H1 (cell line): Measurements from ENCODE around the gene MAGI1. TPM values are rescaled to one million over a fixed set of nuclear protein-coding genes. Genes with fewer than 3 reads are reported as not detected.

Experiments used
- PHF8 ChIP-seq: fragments of 200-600 bp; sonication (generic); conservative IDR thresholded peaks from 2 replicates; pipeline ENCODE4 v1.7.1; 2012; ENCODE audit warnings: low read depth, mild to moderate bottlenecking, inconsistent platforms, low read length, moderate library complexity
- polyA plus RNA-seq, 7 experiments: library from polyadenylated mRNA; depleted of rRNA in 3 of 7; stranded (reverse) in 5 of 7; unstranded in 2 of 7; fragments of >200 nt in 5 of 7; fragments of 200-250 nt in 2 of 7; gene quantifications; 1 replicate in 5 of 7; 2 replicates in 1 of 7; 4 replicates in 1 of 7; pipeline versions ENCODE4 v1.2.1 to v1.2.3, GENCODE V29; 2011 to 2013; ENCODE audit warnings: missing spikeins in 2 of 7, mixed read lengths in 2 of 7
- total RNA-seq: library from RNA; stranded (reverse); fragmentation: NEBNext Ultra II Directional; extraction: Animal tissue kit (Norgen Biotek cat#: 25700); gene quantifications from 2 replicates; pipeline ENCODE4 v1.2.1, GENCODE V29; 2021

MAGI1 gene
- total and polyA plus RNA-seq, 2 of the 8 experiments (the other 6 are each of a cell fraction or from before 2014, with no cell fraction given) = 19.8 to 78.0 TPM

GRCh38 chr3:66014651-66015050 lies 24.1 kb downstream of the MAGI1 start (continued):
- no peak for TF ChIP-seq PHF8
